Hepatocyte (in vitro differentiated cells): ENCODE data around the gene PPP1R7. TPM values are rescaled to one million over a fixed set of nuclear protein-coding genes. Genes with fewer than 3 reads are reported as not detected.
A peak's percentile ranks its signal among the peaks of the same experiment; 100 is the strongest.

ENCODE experiments used
- DNase-seq: peaks from one replicate; pipeline ENCODE4 v3.0.0-alpha.2; 2016; ENCODE audit warnings: low spot score
- H2AFZ ChIP-seq: fragments of 200-600 bp; sonication (generic); 2 replicates; pipeline ENCODE4 v1.6.0; 2016; ENCODE audit warnings: antibody characterized with exemption, mild to moderate bottlenecking
- H3K27ac ChIP-seq: fragments of 200-600 bp; sonication (generic); 2 replicates; pipeline ENCODE4 v1.5.1; 2016; ENCODE audit warnings: mild to moderate bottlenecking
- H3K27me3 ChIP-seq: fragments of 200-600 bp; sonication (generic); 2 replicates; pipeline ENCODE4 v1.6.1; 2016
- H3K36me3 ChIP-seq: fragments of 200-600 bp; sonication (generic); replicated peaks from 2 replicates; pipeline ENCODE4 v1.5.1; 2016; ENCODE audit warnings: low read depth; ENCODE audit not compliant: insufficient read depth
- H3K4me1 ChIP-seq: fragments of 200-600 bp; sonication (generic); 2 replicates; pipeline ENCODE4 v1.5.1; 2016; ENCODE audit warnings: mild to moderate bottlenecking, moderate library complexity; ENCODE audit not compliant: insufficient read depth
- H3K4me2 ChIP-seq: fragments of 200-600 bp; sonication (generic); 2 replicates; pipeline ENCODE4 v1.6.0; 2016
- H3K4me3 ChIP-seq: fragments of 200-600 bp; sonication (generic); 2 replicates; pipeline ENCODE4 v1.5.1; 2016; ENCODE audit warnings: mild to moderate bottlenecking
- H3K79me2 ChIP-seq: fragments of 200-600 bp; sonication (generic); 2 replicates; pipeline ENCODE4 v1.6.0; 2017; ENCODE audit warnings: mild to moderate bottlenecking
- H3K9me2 ChIP-seq: fragments of 200-600 bp; sonication (generic); replicated peaks from 2 replicates; pipeline ENCODE4 v1.6.0; 2017; ENCODE audit warnings: mild to moderate bottlenecking; ENCODE audit not compliant: insufficient read depth
- H3K9me3 ChIP-seq: fragments of 200-600 bp; sonication (generic); 2 replicates; pipeline ENCODE4 v1.5.1; 2016; ENCODE audit warnings: low read depth, mild to moderate bottlenecking
- H4K20me1 ChIP-seq: fragments of 200-600 bp; sonication (generic); 2 replicates; pipeline ENCODE4 v1.6.0; 2016; ENCODE audit warnings: mild to moderate bottlenecking; ENCODE audit not compliant: insufficient read depth, poor library complexity, severe bottlenecking
- CTCF ChIP-seq: fragments of 200-600 bp; sonication (generic); IDR thresholded peaks from 2 replicates; pipeline ENCODE4 v1.5.1; 2016; ENCODE audit warnings: antibody characterized with exemption, mild to moderate bottlenecking; ENCODE audit not compliant: poor library complexity
- EZH2 ChIP-seq: fragments of 200-600 bp; sonication (generic); IDR thresholded peaks from 2 replicates; pipeline ENCODE4 v1.6.1; 2016; ENCODE audit warnings: antibody characterized with exemption, mild to moderate bottlenecking, borderline replicate concordance
- EZH2phosphoT487 ChIP-seq: fragments of 200-600 bp; sonication (generic); IDR thresholded peaks from one replicate; pipeline ENCODE4 v1.6.1; 2018; ENCODE audit warnings: antibody characterized with exemption, mild to moderate bottlenecking, low read depth, moderate library complexity; ENCODE audit not compliant: unreplicated experiment, severe bottlenecking
- WGBS: methylation state at CpG from one replicate; pipeline ENCODE4 v1.1.6; 2016; ENCODE audit warnings: low lambda C conversion rate; ENCODE audit errors: missing lambda C conversion rate; 5-methylcytosine and 5-hydroxymethylcytosine counted together
- polyA plus RNA-seq: library from polyadenylated mRNA; unstranded; fragments of >200 nt; fragmentation: Nextera tagmentation; extraction: Ambion mirVana; gene quantifications from 2 replicates; pipeline ENCODE4 v1.2.1, GENCODE V29; 2016
- total RNA-seq: library from RNA; depleted of rRNA; stranded (reverse); fragments of >200 nt; gene quantifications from 2 replicates; pipeline ENCODE4 v1.2.3, GENCODE V29; 2014

PPP1R7 gene
- total and polyA plus RNA-seq, 2 experiments from 2014 or later = 46.7 to 84.9 TPM

DNA sequence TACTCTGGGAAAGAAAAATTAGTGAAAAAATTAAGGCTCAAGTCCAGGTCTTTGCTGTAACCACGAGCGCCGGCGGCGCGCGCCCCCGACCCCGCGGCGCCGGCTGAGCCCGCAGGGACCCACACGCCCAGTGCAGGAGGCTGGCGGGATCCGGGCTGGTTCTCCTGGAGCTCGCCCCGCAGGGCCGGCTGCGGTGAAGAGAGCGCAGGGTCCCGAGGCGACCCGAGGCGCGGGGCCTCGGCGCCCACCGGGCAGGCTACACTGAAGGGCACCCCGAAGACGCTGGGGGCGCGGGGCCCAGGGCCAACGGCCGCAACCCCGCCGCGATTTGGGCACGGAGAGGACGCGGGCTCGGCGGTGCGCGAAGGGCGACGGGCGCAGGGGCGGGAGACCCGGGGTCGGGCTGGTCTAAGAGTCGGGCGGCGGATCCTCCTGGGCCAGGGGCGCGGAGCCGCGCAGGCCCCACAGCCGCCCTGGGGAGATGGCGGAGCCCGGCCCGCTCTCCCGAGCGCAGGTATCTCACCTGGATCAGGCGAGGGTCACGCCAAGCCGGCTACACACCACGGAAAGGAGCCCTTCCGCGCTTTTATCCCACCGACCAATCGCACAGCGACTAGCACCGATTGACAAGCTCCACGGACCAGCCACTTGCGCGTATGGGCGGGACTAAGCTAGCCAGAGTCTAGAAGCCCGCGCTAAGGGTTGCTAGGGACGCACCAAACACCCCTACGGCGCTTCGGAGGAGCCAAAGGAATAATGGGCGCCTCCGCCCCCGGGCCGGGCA is 1.2 kb upstream of the PPP1R7 start, which contains the start of gene PASK:
PASK (minus strand) TSS at position 582 of the 784 bp plus-strand sequence. CDS start 6,440 bp downstream, outside the sequence.
- Histone ChIP-seq H3K4me2 (peak within 1 kb of the TSS; percentile 95), H3K4me1 (no peaks in the 10 kb centered on the region), H3K4me3 (peak within 1 kb of the TSS; percentile 84), H3K27ac (no peak within 1 kb of the TSS), H4K20me1 (no peaks in the 10 kb centered on the region), H3K9me2 (no peaks in the 10 kb centered on the region), H3K9me3 (no peaks in the 10 kb centered on the region), H3K36me3 (no peaks in the 10 kb centered on the region), H2AFZ (peak within 1 kb of the TSS; percentile 82), H3K79me2 (peaks cover 9% of the 10 kb centered on the region), H3K27me3 (no peaks in the 10 kb centered on the region)
- TF ChIP-seq EZH2 (no peak), CTCF (no peak), EZH2phosphoT487 (no peak)
- WGBS = 1% methylated on average over 87 of the region's 88 CpGs
- DNase-seq = peak; percentile 97

DNA sequence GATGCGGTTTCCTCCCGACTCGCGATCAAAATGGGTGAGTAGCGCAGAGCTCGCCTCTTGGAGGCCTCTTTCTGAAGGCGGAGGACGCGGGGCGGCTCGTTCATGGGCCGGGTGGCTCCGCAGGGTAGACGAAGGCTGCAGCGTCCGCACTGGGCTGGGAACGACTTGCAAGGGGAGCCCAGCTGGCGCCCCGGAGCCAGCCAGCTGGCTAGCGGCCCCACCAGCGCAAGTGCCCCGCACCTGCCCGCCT is 667 bp upstream of the PPP1R7 start:
- Histone ChIP-seq H3K9me2 (no peaks in the 10 kb centered on the region), H3K9me3 (no peaks in the 10 kb centered on the region), H3K27me3 (no peaks in the 10 kb centered on the region), H3K27ac (no peak overlapping the region), H4K20me1 (no peaks in the 10 kb centered on the region), H3K4me1 (no peaks in the 10 kb centered on the region), H3K4me3 (peak overlapping the region; percentile 84), H3K4me2 (peak overlapping the region; percentile 95), H3K36me3 (no peaks in the 10 kb centered on the region), H2AFZ (peak overlapping the region; percentile 75), H3K79me2 (peaks cover 9% of the 10 kb centered on the region)
- TF ChIP-seq EZH2 = no peak
- no peak for TF ChIP-seq CTCF
- no peak for TF ChIP-seq EZH2phosphoT487
- WGBS = 2% methylated on average over 22 of the region's 23 CpGs
- DNase-seq = no peak

GRCh38 chr2:241150660-241151530 is 628 bp downstream of the PPP1R7 start:
- Histone ChIP-seq H3K4me3 (peak overlapping the region; percentile 53), H3K9me2 (no peaks in the 10 kb centered on the region), H3K27ac (peak overlapping the region; percentile 73), H3K9me3 (no peaks in the 10 kb centered on the region), H3K4me2 (peak overlapping the region; percentile 80), H2AFZ (peak overlapping the region; percentile 81), H3K4me1 (no peaks in the 10 kb centered on the region), H3K36me3 (no peaks in the 10 kb centered on the region), H4K20me1 (no peaks in the 10 kb centered on the region), H3K79me2 (peaks cover 9% of the 10 kb centered on the region), H3K27me3 (no peaks in the 10 kb centered on the region)
- TF ChIP-seq EZH2 = no peak
- TF ChIP-seq CTCF = no peak
- no peak for TF ChIP-seq EZH2phosphoT487
- 15% methylated on average over 30 of the region's 37 CpGs for WGBS
- DNase-seq = no peak
